ENCODE measurements around the gene RAB44. TPM values are rescaled to one million over a fixed set of nuclear protein-coding genes. Genes with fewer than 3 reads are reported as not detected.

Gene RAB44
- total and polyA plus RNA-seq, 9 of the 15 experiments (the other 6 are each of a cell fraction or from before 2014, with no cell fraction given), result not detected

- TF ChIP-seq ADNP (tag; IDR thresholded peaks at IDR 0.05) (peak; percentile 57; the same call in 1 of the 2 replicates), E2F5 (CRISPR knock-in tag; IDR thresholded peaks at IDR 0.05) (0 out of 2 replicates have a peak, but pooled peaks have one; percentile 34), C11orf30 (IDR thresholded peaks at IDR 0.05; ENCODE audit: low read depth) (no peak), HMG20A (CRISPR knock-in tag; conservative IDR thresholded peaks at IDR 0.05) (no peak), BRD9 (IDR thresholded peaks at IDR 0.05; ENCODE audit: low read depth, partially characterized antibody) (no peak), ZNF551 (CRISPR knock-in tag; IDR thresholded peaks at IDR 0.05) (no peak), RAD51 (IDR thresholded peaks at IDR 0.05; ENCODE audit: borderline replicate concordance, low read depth) (no peak), ZNF436 (CRISPR knock-in tag; IDR thresholded peaks at IDR 0.05) (peak; percentile 80), NFXL1 (CRISPR knock-in tag; IDR thresholded peaks at IDR 0.05) (no peak), CEBPG (CRISPR knock-in tag; IDR thresholded peaks at IDR 0.05) (0 out of 2 replicates have a peak, but pooled peaks have one; percentile 8), CEBPG (tag; conservative IDR thresholded peaks at IDR 0.05 in 1 of 2, IDR thresholded peaks at IDR 0.05 in 1 of 2) (no peak), GTF2F1 (IDR thresholded peaks at IDR 0.05; ENCODE audit: low read depth, low read length) (no peak), DNMT1 (IDR thresholded peaks at IDR 0.05) (no peak), HDGF (IDR thresholded peaks at IDR 0.05) (no peak), DMBX1 (CRISPR knock-in tag; IDR thresholded peaks at IDR 0.05; ENCODE audit: borderline replicate concordance) (no peak), KDM1A (IDR thresholded peaks at IDR 0.05) (peak; percentile 21 to 32; a peak in 2 of 4 replicates), ZNF639 (CRISPR knock-in tag; conservative IDR thresholded peaks at IDR 0.05 in 1 of 2, IDR thresholded peaks at IDR 0.05 in 1 of 2) (no peak), IRF2 (CRISPR knock-in tag; IDR thresholded peaks at IDR 0.05) (peak; percentile 64; the same call in 1 of the 2 replicates), ZFP36 (IDR thresholded peaks at IDR 0.05; ENCODE audit: low read depth, low read length, partially characterized antibody) (peak; percentile 99)
- TF ChIP-seq, protein P1, sequence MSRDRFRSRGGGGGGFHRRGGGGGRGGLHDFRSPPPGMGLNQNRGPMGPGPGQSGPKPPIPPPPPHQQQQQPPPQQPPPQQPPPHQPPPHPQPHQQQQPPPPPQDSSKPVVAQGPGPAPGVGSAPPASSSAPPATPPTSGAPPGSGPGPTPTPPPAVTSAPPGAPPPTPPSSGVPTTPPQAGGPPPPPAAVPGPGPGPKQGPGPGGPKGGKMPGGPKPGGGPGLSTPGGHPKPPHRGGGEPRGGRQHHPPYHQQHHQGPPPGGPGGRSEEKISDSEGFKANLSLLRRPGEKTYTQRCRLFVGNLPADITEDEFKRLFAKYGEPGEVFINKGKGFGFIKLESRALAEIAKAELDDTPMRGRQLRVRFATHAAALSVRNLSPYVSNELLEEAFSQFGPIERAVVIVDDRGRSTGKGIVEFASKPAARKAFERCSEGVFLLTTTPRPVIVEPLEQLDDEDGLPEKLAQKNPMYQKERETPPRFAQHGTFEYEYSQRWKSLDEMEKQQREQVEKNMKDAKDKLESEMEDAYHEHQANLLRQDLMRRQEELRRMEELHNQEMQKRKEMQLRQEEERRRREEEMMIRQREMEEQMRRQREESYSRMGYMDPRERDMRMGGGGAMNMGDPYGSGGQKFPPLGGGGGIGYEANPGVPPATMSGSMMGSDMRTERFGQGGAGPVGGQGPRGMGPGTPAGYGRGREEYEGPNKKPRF (IDR thresholded peaks at IDR 0.05; ENCODE audit: low read depth, low read length), result no peak
- TF ChIP-seq, protein P2, sequence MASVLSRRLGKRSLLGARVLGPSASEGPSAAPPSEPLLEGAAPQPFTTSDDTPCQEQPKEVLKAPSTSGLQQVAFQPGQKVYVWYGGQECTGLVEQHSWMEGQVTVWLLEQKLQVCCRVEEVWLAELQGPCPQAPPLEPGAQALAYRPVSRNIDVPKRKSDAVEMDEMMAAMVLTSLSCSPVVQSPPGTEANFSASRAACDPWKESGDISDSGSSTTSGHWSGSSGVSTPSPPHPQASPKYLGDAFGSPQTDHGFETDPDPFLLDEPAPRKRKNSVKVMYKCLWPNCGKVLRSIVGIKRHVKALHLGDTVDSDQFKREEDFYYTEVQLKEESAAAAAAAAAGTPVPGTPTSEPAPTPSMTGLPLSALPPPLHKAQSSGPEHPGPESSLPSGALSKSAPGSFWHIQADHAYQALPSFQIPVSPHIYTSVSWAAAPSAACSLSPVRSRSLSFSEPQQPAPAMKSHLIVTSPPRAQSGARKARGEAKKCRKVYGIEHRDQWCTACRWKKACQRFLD (CRISPR knock-in tag; IDR thresholded peaks at IDR 0.05), result no peak
Measured at GRCh38 chr6:36728289-36729160, 30.9 kb downstream of the RAB44 start (continued).

All from K562 (cell line).